PFSK-1 (cell line): Measurements from ENCODE around the gene MYNN.

Experiments used
- POLR2AphosphoS5 ChIP-seq: IDR thresholded peaks from 2 replicates; pipeline ENCODE4 v1.6.1; 2012; ENCODE audit warnings: low read depth, mild to moderate bottlenecking, control low read depth, low read length, moderate library complexity
- REST ChIP-seq, 2 experiments: IDR thresholded peaks; 2 replicates each; pipeline versions ENCODE4 v1.6.1 to v1.8.0; 2011 to 2012; ENCODE audit warnings: low read depth in 2 of 2, low read length in 2 of 2, control low read depth in 1 of 2, inconsistent platforms in 1 of 2, mild to moderate bottlenecking in 1 of 2, moderate library complexity in 1 of 2; ENCODE audit not compliant: insufficient read depth in 1 of 2
- SIN3A ChIP-seq: IDR thresholded peaks from 2 replicates; pipeline ENCODE4 v1.6.1; 2012; ENCODE audit warnings: mild to moderate bottlenecking, low read length, moderate library complexity, borderline replicate concordance; ENCODE audit not compliant: insufficient read depth
- TAF1 ChIP-seq: IDR thresholded peaks from 2 replicates; pipeline ENCODE4 v1.6.1; 2012; ENCODE audit warnings: low read length, control low read depth, borderline replicate concordance; ENCODE audit not compliant: insufficient read depth

GRCh38 chr3:169822540-169822939 lies 49.3 kb downstream of the MYNN start:
- TF ChIP-seq POLR2AphosphoS5 (no peak), TAF1 (no peak), REST (IDR thresholded peaks at IDR 0.05; ENCODE audit: insufficient read depth in 1 of 2, low read depth in 2 of 2, low read length in 2 of 2) (no peak), SIN3A (no peak)
